ENCODE results near the gene MROH2A.

GRCh38 chr2:233799087-233799665, 21.0 kb downstream of the MROH2A start:
- TF ChIP-seq, protein P1, sequence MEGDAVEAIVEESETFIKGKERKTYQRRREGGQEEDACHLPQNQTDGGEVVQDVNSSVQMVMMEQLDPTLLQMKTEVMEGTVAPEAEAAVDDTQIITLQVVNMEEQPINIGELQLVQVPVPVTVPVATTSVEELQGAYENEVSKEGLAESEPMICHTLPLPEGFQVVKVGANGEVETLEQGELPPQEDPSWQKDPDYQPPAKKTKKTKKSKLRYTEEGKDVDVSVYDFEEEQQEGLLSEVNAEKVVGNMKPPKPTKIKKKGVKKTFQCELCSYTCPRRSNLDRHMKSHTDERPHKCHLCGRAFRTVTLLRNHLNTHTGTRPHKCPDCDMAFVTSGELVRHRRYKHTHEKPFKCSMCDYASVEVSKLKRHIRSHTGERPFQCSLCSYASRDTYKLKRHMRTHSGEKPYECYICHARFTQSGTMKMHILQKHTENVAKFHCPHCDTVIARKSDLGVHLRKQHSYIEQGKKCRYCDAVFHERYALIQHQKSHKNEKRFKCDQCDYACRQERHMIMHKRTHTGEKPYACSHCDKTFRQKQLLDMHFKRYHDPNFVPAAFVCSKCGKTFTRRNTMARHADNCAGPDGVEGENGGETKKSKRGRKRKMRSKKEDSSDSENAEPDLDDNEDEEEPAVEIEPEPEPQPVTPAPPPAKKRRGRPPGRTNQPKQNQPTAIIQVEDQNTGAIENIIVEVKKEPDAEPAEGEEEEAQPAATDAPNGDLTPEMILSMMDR (IDR thresholded peaks at IDR 0.05; ENCODE audit: low read depth, low read length, poor library complexity, severe bottlenecking), result no peak
- TF ChIP-seq EZH2phosphoT487 (IDR thresholded peaks at IDR 0.05; ENCODE audit: borderline replicate concordance, low read length), result no peak

Data from DOHH2 (cell line).